ENCODE results near the gene DEF6. TPM values are rescaled to one million over a fixed set of nuclear protein-coding genes. Genes with fewer than 3 reads are reported as not detected.

Gene DEF6
- total and polyA plus RNA-seq, 2 of the 13 experiments (the other 11 are each of a cell fraction or from before 2014, with no cell fraction given): 5.2 to 10.0 TPM

DNA sequence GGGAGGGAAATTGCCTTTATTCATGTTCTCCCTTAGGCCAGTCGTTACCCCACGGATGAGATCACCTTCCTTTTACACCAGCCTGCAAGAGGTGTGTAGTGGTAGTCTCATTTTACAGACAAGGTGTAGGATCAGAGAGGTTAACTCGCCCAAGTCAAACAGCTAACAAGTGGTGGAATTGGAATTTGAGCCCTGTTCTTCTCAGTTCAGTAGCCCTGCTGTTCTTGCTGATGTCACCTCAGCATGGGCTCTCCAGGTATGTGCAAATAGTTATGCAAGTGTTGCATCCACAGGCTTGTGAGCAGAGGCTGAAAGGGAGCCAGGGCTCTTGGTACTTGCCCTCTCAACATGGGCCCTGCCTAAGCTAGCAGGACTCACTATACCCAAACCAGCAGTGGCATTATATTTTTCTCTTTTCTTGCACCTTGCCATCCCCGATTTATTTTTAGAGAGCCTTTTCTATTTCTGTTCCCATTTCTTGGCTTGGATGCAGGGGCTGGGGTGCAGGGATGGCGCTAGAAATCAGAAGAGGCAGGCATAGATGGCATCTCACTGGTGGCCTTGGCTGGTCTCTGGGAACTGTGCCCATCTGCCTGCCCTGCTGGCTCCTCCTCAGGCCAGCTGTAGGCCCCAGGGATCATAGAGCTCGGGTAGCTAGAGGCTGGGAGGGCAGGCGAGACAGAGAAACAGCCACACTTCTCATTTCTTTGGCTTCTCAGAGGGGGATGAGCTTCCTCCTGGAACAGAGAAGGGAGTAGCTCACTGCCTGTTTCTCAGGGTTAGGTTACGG is 62.9 kb downstream of the DEF6 start (continued):
- no peak for TF ChIP-seq SNAPC4 (CRISPR knock-in tag; IDR thresholded peaks at IDR 0.05)
- TF ChIP-seq ZBTB43 (CRISPR knock-in tag; conservative IDR thresholded peaks at IDR 0.05): peak; percentile 78
- TF ChIP-seq KLF9 (CRISPR knock-in tag; IDR thresholded peaks at IDR 0.05; ENCODE audit: low read depth): no peak
- TF ChIP-seq SMAD3 (CRISPR knock-in tag; IDR thresholded peaks at IDR 0.05): peak; percentile 90
- no peak for TF ChIP-seq ZSCAN31 (CRISPR knock-in tag; IDR thresholded peaks at IDR 0.05; ENCODE audit: low read depth)
- peak; percentile 56; the same call in 1 of the 2 replicates for TF ChIP-seq SPEN (CRISPR knock-in tag; IDR thresholded peaks at IDR 0.05; ENCODE audit: low read depth)
- no peak for TF ChIP-seq FOXA1 (IDR thresholded peaks at IDR 0.05)
- TF ChIP-seq FOXA1 (CRISPR knock-in tag; IDR thresholded peaks at IDR 0.05): peak; percentile 70; the same call in 1 of the 2 replicates
- TF ChIP-seq HOMEZ (CRISPR knock-in tag; IDR thresholded peaks at IDR 0.05; ENCODE audit: low read depth): peak; percentile 61; the same call in 1 of the 2 replicates
- TF ChIP-seq FOXK1 (CRISPR knock-in tag; IDR thresholded peaks at IDR 0.05; ENCODE audit: borderline replicate concordance, low read depth): peak; percentile 79; the same call in 1 of the 2 replicates
- no peak for TF ChIP-seq FLYWCH1 (CRISPR knock-in tag; IDR thresholded peaks at IDR 0.05)
- no peak for TF ChIP-seq ZNF496 (CRISPR knock-in tag; IDR thresholded peaks at IDR 0.05; ENCODE audit: insufficient replicate concordance)
- TF ChIP-seq ZNF615 (CRISPR knock-in tag; IDR thresholded peaks at IDR 0.05; ENCODE audit: borderline replicate concordance): no peak
- TF ChIP-seq ZNF780A (CRISPR knock-in tag; IDR thresholded peaks at IDR 0.05): no peak
- peak; percentile 54; the same call in 1 of the 2 replicates for TF ChIP-seq ZNF563 (CRISPR knock-in tag; IDR thresholded peaks at IDR 0.05)
- TF ChIP-seq ARNTL (CRISPR knock-in tag; IDR thresholded peaks at IDR 0.05): 0 out of 2 replicates have a peak, but pooled peaks have one; percentile 66
- TF ChIP-seq ZFP91 (CRISPR knock-in tag; IDR thresholded peaks at IDR 0.05; ENCODE audit: borderline replicate concordance): no peak
- TF ChIP-seq DPF2 (CRISPR knock-in tag; IDR thresholded peaks at IDR 0.05; ENCODE audit: borderline replicate concordance, low read depth): peak; percentile 90
- peak; percentile 48; the same call in 1 of the 2 replicates for TF ChIP-seq CREB1 (IDR thresholded peaks at IDR 0.05)
- TF ChIP-seq CREB1 (CRISPR knock-in tag; IDR thresholded peaks at IDR 0.05): peak; percentile 59
- TF ChIP-seq HOXA3 (CRISPR knock-in tag; IDR thresholded peaks at IDR 0.05): peak; percentile 95

All from HepG2 (cell line).